ENCODE results near the gene NOS1AP.

GRCh38 chr1:162118063-162118462 is 48.6 kb downstream of the NOS1AP start:
- TF ChIP-seq CTCF (IDR thresholded peaks at IDR 0.05; ENCODE audit: low read depth, low read length) (no peak), POLR2A (IDR thresholded peaks at IDR 0.05; ENCODE audit: extremely low read depth, insufficient read length) (no peak), MAX (IDR thresholded peaks at IDR 0.05; ENCODE audit: low read depth, low read length) (no peak)
